Activated T-helper 2 cell treated with anti-CD3 and anti-CD28 coated beads, Interferon-gamma antibody, Interleukin-2, Interleukin-4, amounts not matched to agents 10 μg/mL and 5 μg/mL and 100 μg/mL, durations not matched to agents 14 hours and 24 hours and 36 hours (primary cell): ENCODE data around the gene GOLT1B. TPM values are rescaled to one million over a fixed set of nuclear protein-coding genes. Genes with fewer than 3 reads are reported as not detected.

Source experiments
- DNase-seq: peaks from one replicate; pipeline ENCODE4 v3.0.0; 2021; ENCODE audit warnings: low spot score
- H3K27ac Mint-ChIP-seq: one replicate; pipeline ENCODE4 v1.8.0; 2021; ENCODE audit warnings: mixed read lengths
- H3K27me3 Mint-ChIP-seq: one replicate; pipeline ENCODE4 v1.8.0; 2021; ENCODE audit warnings: low read depth, mixed read lengths
- H3K36me3 Mint-ChIP-seq: one replicate; pipeline ENCODE4 v1.8.0; 2021; ENCODE audit warnings: low read depth, mixed read lengths
- H3K4me1 Mint-ChIP-seq: one replicate; pipeline ENCODE4 v1.8.0; 2021; ENCODE audit warnings: low read depth, mixed read lengths
- H3K4me3 Mint-ChIP-seq: one replicate; pipeline ENCODE4 v1.8.0; 2021; ENCODE audit warnings: low read depth, mild to moderate bottlenecking, moderate library complexity, mixed read lengths
- H3K9me3 Mint-ChIP-seq: one replicate; pipeline ENCODE4 v1.8.0; 2021; ENCODE audit warnings: mixed read lengths
- intact Hi-C: fragments of 100-400 bp; cut with micrococcal nuclease; formaldehyde crosslinking; loops from one replicate; pipeline ENCODE4 v1.15.1; 2023
- total RNA-seq: library from RNA; stranded (reverse); gene quantifications from 2 replicates; pipeline ENCODE4 v1.2.3, GENCODE V29; 2022

The GOLT1B gene
- total RNA-seq, 1 donor from 2014 or later: 46.1 TPM

GRCh38 chr12:21527451-21528180 is 26.0 kb downstream of the GOLT1B start:
- Mint-ChIP-seq H3K27ac (no peak overlapping the region), H3K27me3 (peaks cover 25% of the 10 kb centered on the region), H3K4me3 (peak overlapping the region; percentile 77), H3K9me3 (peaks cover 5% of the 10 kb centered on the region), H3K36me3 (no peaks in the 10 kb centered on the region), H3K4me1 (peaks cover 8% of the 10 kb centered on the region)
- intact Hi-C loops: loop anchor here (1.0 to 5.0 kb wide), 2 partner anchors 26 to 35 kb away; partner anchors contain the start of genes GOLT1B and RECQL
- DNase-seq: peak; percentile 57

- no peak for DNase-seq
- intact Hi-C loops: loop anchor here (5.0 kb wide), 1 partner anchor 33 kb away; no protein-coding TSS in a partner anchor
- Mint-ChIP-seq H3K27me3 (peaks cover 25% of the 10 kb centered on the region), H3K4me1 (peaks cover 8% of the 10 kb centered on the region), H3K27ac (no peak overlapping the region), H3K9me3 (peaks cover 5% of the 10 kb centered on the region), H3K4me3 (peak overlapping the region; percentile 74), H3K36me3 (no peaks in the 10 kb centered on the region)
Measured at GRCh38 chr12:21528953-21529352, 27.4 kb downstream of the GOLT1B start.

GRCh38 chr12:21529456-21529855 is 27.9 kb downstream of the GOLT1B start:
- H3K9me3 Mint-ChIP-seq: peaks cover 1% of the 10 kb centered on the region
- peaks cover 8% of the 10 kb centered on the region for H3K4me1 Mint-ChIP-seq
- H3K27ac Mint-ChIP-seq: no peak overlapping the region
- no peak overlapping the region for H3K4me3 Mint-ChIP-seq
- H3K36me3 Mint-ChIP-seq: no peaks in the 10 kb centered on the region
- peaks cover 23% of the 10 kb centered on the region for H3K27me3 Mint-ChIP-seq
- intact Hi-C loops: loop anchor here (5.0 kb wide), 1 partner anchor 33 kb away; no protein-coding TSS in a partner anchor
- DNase-seq: no peak

GRCh38 chr12:21538061-21538653 is 36.6 kb downstream of the GOLT1B start:
- Mint-ChIP-seq H3K4me1 (peaks cover 14% of the 10 kb centered on the region), H3K36me3 (no peaks in the 10 kb centered on the region), H3K27ac (no peak overlapping the region), H3K9me3 (no peaks in the 10 kb centered on the region), H3K27me3 (no peaks in the 10 kb centered on the region), H3K4me3 (no peak overlapping the region)
- intact Hi-C loops: no loop called here
- no peak for DNase-seq

- H3K4me3 Mint-ChIP-seq: no peak overlapping the region
- H3K9me3 Mint-ChIP-seq: no peaks in the 10 kb centered on the region
- DNase-seq: no peak
- intact Hi-C loops: no loop called here
- H3K4me1 Mint-ChIP-seq: peaks cover 14% of the 10 kb centered on the region
- H3K27me3 Mint-ChIP-seq: no peaks in the 10 kb centered on the region
- H3K27ac Mint-ChIP-seq: peak overlapping the region; percentile 42
- no peaks in the 10 kb centered on the region for H3K36me3 Mint-ChIP-seq
Measured at GRCh38 chr12:21539797-21540196, 38.2 kb downstream of the GOLT1B start.

GRCh38 chr12:21541773-21542172 is 40.2 kb downstream of the GOLT1B start:
- Mint-ChIP-seq H3K36me3 (no peaks in the 10 kb centered on the region), H3K9me3 (no peaks in the 10 kb centered on the region), H3K27me3 (no peaks in the 10 kb centered on the region), H3K4me3 (no peak overlapping the region), H3K4me1 (peaks cover 14% of the 10 kb centered on the region), H3K27ac (no peak overlapping the region)
- intact Hi-C loops: no loop called here
- DNase-seq: no peak

GRCh38 chr12:21542403-21542802 is 40.8 kb downstream of the GOLT1B start:
- H3K27ac Mint-ChIP-seq: no peak overlapping the region
- no peaks in the 10 kb centered on the region for H3K27me3 Mint-ChIP-seq
- H3K9me3 Mint-ChIP-seq: no peaks in the 10 kb centered on the region
- no peaks in the 10 kb centered on the region for H3K36me3 Mint-ChIP-seq
- peaks cover 17% of the 10 kb centered on the region for H3K4me1 Mint-ChIP-seq
- H3K4me3 Mint-ChIP-seq: no peak overlapping the region
- DNase-seq: no peak
- intact Hi-C loops: no loop called here

- Mint-ChIP-seq H3K9me3 (no peaks in the 10 kb centered on the region), H3K27me3 (no peaks in the 10 kb centered on the region), H3K4me1 (peaks cover 23% of the 10 kb centered on the region), H3K27ac (no peak overlapping the region), H3K4me3 (no peak overlapping the region), H3K36me3 (no peaks in the 10 kb centered on the region)
- intact Hi-C loops: no loop called here
- DNase-seq: no peak
Measured at GRCh38 chr12:21543151-21543550, 41.6 kb downstream of the GOLT1B start.

- Mint-ChIP-seq H3K27me3 (no peaks in the 10 kb centered on the region), H3K4me1 (peaks cover 16% of the 10 kb centered on the region), H3K27ac (no peak overlapping the region), H3K9me3 (no peaks in the 10 kb centered on the region), H3K36me3 (no peaks in the 10 kb centered on the region), H3K4me3 (no peak overlapping the region)
- intact Hi-C loops: no loop called here
- DNase-seq: no peak
Measured at GRCh38 chr12:21545557-21545956, 44.0 kb downstream of the GOLT1B start.

- Mint-ChIP-seq H3K4me3 (no peak overlapping the region), H3K27ac (no peak overlapping the region), H3K9me3 (no peaks in the 10 kb centered on the region), H3K27me3 (no peaks in the 10 kb centered on the region), H3K4me1 (peaks cover 14% of the 10 kb centered on the region), H3K36me3 (no peaks in the 10 kb centered on the region)
- DNase-seq: no peak
- intact Hi-C loops: loop anchor here (1.0 kb wide), 1 partner anchor 13 kb away; no protein-coding TSS in a partner anchor
Measured at GRCh38 chr12:21546716-21547115, 45.1 kb downstream of the GOLT1B start.

- intact Hi-C loops: loop anchor here (1.0 kb wide), 1 partner anchor 12 kb away; no protein-coding TSS in a partner anchor
- H3K9me3 Mint-ChIP-seq: no peaks in the 10 kb centered on the region
- H3K36me3 Mint-ChIP-seq: no peaks in the 10 kb centered on the region
- DNase-seq: no peak
- H3K4me3 Mint-ChIP-seq: no peak overlapping the region
- no peaks in the 10 kb centered on the region for H3K27me3 Mint-ChIP-seq
- no peak overlapping the region for H3K27ac Mint-ChIP-seq
- H3K4me1 Mint-ChIP-seq: peaks cover 14% of the 10 kb centered on the region
Measured at GRCh38 chr12:21547437-21547836, 45.8 kb downstream of the GOLT1B start.

GRCh38 chr12:21551841-21552465 is 50.4 kb downstream of the GOLT1B start:
- DNase-seq: no peak
- Mint-ChIP-seq H3K4me1 (peaks cover 10% of the 10 kb centered on the region), H3K9me3 (no peaks in the 10 kb centered on the region), H3K36me3 (no peaks in the 10 kb centered on the region), H3K4me3 (no peak overlapping the region), H3K27me3 (no peaks in the 10 kb centered on the region), H3K27ac (no peak overlapping the region)
- intact Hi-C loops: no loop called here
